SW 1271 (cell line): ENCODE results near the gene SPDYE1.
"Not testable (repeated sequence)": the region's sequence is repeated elsewhere in the genome, so short reads cannot be mapped to it uniquely, and the experiment has no call there.

ENCODE experiments used
- DNase-seq, 2 experiments: peaks; one replicate each; lab custom pipeline; 2025; lab: John Stamatoyannopoulos, UW

Gene SPDYE1, protein sequence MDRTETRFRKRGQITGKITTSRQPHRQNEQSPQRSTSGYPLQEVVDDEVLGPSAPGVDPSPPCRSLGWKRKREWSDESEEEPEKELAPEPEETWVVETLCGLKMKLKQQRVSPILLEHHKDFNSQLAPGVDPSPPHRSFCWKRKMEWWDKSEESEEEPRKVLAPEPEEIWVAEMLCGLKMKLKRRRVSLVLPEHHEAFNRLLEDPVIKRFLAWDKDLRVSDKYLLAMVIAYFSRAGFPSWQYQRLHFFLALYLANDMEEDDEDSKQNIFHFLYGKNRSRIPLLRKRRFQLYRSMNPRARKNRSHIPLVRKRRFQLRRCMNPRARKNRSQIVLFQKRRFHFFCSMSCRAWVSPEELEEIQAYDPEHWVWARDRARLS

DNA sequence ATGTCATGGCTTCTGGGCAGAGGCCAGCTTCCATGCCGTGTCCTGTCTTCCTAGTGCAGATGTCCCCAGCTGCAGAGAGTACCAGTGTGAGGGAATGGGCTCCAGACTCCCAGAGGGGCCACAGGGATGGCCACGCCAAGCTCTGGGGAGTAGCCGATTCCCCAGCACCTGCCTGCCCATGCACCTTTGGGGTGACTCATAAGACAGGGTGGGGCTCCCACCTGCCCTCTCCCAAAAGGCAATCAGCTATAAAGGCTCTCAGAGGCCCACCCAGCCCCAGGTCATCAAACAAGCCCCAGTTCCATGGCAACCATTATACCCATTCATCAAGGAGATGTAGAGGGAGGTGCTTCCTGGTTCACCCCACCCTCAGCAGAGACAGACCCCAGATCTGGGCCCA is at the start of gene SPDYE1:
TSS of gene SPDYE1 (plus strand) at position 366 of the 400 bp plus-strand sequence. CDS start 2,053 bp downstream, outside the sequence.
- not testable (repeated sequence) for DNase-seq

DNA sequence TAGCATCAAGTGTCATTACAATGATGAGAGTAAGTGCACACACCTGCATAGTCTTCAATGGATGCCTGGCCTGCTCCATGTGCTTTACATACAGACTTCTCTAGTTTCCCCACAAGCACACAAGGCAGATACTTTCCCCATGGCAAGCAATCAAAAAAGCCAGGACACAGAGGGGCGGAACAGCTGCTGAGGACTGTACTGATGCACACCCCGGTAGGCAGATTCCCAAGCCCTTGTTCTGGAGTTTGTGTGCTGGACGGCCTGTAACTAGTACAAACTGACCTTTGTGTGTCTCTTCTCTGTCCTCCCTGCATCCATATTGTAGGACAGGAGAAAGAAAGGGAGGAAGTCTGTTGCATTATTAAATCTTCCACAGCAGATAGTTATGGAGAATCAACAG is 45.7 kb upstream of the SPDYE1 start:
- DNase-seq = no peak

DNA sequence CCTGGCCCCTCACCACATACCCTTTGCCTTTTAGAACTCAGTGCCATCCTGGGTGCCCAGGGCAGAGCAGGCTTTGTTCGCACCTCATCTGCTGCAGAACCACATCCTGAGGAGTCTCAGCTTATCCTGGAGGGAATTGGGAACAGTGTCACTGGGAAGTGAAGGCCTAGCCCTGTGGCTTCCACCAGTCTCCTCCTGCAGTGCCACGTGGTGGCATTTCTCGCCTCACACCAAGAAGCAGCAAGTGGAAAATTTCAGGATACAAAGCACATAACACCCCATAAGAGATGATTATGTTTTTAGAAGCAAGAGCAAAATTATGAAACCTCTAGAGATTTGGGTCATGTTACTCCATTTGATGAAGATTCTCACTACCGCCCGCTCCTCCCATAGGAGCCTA is 44.6 kb upstream of the SPDYE1 start:
- no peak for DNase-seq

DNA sequence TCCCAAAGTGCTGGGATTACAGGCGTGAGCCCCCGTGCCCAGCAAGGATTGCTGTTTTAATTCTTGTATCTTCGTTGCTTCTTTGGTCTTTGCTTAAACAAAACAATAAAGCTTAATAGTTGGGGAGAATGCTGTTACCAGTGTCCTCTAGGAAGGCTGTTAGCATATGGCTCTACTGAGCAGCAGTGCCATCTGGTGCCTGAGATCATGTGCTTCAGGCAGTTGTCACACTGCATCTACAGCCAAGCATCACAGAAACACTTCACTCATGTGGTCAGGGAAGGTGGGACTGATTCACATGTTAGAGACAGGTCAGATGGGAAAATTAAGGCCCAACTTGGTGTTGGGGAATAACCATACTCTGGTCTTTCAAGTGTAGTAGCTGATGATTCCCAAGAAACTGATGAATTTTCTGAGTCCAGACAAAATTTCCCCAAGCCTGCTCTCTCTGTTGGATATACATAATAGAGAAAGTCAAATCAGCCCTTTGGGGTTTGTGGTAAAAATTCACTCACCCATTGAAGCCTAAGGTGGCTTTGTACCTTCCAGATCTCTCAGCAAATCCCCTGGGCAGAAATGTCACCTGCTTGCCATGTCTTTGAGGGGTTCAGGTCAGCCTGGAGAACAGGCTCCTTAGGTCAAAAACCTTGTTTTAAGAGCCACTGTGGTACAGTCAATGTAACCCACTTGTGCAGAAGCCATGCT is 43.0 kb upstream of the SPDYE1 start:
- DNase-seq = peak in 1 of 2 experiments; percentile 35

DNA sequence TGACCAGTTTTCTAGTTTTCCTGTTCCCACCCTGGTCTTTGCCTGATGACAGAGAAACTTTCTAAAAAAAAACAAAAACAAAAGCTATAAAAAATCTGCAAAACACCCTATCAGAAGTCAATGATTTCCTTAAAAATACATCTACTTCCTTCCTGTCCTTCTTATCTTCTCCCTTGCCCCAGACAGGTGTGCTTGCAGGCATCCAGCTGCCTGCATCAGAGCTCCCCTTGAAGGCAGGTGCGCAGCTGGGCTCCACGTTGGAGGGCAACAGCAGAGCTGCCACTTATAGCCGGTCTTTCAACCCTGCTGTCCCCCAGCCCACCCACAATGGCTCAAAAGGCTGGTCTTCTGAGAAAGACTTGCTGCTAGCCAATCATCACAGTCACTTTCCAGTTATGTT is 41.7 kb upstream of the SPDYE1 start:
- no peak for DNase-seq

DNA sequence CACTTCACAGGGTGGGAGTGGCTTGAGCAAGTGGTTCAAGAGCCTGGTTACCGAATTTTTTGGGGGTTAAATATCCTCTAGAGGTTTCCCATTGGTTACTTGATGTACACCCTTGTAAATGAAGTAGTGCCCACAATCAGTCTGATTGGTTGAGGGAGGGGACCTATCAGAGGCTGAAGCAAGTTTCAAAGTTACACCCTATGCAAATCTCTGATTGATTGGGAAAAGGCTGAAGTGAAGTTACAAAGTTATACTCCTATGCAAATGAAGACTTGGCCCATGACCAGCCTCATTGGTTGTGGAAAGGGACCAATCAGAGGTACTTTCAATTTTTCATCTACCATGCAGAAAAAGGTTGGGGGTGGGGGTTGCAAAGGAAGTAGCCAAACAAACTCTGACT is 36.8 kb upstream of the SPDYE1 start:
- no peak for DNase-seq

DNA sequence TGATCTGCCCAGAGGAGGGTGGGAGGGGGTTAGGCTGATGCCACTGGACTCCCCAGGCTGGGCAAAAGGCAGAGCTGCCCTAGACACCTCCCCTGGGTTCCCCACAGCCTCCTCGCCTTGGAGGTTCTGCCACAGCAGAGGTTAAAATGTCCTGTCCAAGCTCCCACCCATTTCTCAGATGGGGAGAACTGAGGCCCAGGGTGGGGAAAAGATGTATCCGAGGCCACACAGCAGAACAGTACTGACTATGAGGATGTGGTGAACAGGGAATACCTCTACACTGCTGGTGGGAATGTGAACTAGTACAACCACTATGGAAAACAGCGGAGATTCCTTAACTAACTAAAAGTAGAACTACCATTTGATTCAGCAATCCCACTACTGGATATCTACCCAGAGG is 31.3 kb upstream of the SPDYE1 start:
- not testable (repeated sequence) for DNase-seq

DNA sequence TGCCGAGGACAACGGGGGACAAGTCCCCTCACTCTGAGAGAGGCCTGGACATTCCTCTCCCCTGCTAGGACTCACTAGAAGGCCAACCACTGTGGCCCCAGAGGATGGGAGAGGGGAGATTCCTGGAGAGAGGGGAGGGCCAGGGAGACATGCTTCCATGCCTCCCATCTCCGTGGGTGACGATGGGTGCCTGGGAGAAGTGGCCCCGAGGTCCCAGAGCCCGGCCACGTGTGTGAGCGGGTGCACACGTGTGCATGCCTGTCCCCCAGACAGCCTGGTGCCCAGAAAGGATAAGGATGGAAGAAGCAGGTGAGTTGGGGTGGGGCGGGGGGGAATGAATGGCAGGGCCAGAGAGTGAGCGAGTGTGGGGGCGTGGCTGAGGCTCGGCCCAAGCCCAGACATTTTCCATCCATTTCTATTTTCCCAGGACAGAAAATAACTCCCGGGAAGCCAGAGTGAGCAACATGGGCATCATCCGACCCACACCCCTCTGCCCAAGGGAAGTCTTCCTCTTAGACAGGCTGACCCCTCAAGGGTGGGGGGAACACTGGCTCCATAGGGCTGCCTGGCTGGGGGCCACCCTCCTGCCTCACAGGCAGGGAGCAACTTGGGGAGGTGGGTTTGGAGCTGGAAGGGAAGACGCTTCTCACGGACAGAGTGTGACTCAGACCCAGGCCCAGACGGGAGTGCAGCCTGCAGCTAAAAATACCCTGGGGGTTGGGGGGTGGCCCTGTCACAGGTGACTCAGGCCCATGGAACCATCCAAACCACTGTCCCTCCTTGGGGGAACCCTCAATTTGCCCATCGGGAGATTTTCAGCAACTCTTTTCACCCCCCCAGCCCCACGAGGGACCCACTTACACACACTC is 29.3 kb upstream of the SPDYE1 start:
- DNase-seq = not testable (repeated sequence)

DNA sequence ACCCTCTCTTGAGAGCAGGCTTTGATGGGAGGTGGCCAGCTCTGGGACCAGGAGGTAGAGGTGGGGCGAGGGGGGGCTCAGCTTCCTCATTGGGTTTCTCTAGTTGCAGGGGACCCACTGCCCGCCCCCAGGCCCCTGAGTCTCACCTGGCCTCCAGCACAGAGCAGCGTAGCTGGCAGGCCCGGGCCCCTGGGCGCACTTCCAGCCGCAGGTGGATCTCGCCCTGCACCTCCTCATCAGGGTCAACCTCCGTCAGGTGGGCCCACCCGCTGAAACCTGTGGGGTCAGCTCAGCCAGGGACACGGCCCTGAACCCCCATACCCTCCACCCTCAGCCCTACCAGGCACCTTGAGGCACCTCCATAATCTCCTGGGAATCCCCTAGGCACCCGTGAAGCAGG is 28.1 kb upstream of the SPDYE1 start:
- DNase-seq = not testable (repeated sequence)

DNA sequence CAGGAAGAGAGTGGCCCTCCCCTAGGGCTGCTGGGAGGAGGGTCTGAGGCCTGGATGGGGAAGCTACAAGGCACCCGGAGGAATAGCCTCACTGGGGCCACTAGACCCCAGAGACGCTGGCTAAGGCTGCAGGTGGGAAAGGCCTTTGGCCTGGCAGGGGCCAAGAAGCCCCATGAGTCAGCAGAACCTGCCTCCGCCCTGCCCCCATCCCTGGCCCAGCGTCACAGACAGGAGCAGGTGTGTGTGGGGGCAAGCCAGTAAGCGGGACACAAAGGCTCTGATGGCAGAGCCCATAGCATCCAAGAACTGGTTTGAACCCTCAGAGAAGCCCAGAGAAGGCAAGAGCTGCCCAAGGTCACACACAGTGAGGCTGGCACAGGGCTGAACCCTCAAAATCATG is 27.0 kb upstream of the SPDYE1 start:
- DNase-seq = not testable (repeated sequence)

DNA sequence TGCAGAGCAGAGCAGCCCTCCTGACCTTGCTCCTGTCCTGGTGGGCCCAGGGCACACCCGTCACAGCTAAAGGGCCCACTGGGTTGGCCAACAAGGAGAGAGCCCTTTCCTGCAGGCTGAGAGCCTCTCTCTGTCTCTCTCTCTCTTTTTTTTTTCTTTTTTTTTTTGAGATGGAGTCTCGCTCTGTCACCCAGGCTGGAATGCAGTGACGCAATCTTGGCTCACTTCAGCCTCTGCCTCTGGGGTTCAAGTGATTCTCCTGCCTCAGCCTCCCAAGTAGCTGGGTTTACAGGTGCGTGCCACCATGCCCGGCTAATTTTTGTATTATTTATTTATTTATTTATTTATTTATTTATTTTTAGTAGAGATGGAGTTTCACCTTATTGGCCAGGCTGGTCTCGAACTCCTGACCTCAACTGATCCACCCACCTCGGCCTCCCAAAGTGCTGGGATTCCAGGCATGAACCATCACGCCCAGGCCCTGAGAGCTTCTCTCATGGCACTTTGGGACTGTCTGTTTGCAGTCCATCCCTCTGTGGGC is 23.6 kb upstream of the SPDYE1 start:
- not testable (repeated sequence) for DNase-seq

DNA sequence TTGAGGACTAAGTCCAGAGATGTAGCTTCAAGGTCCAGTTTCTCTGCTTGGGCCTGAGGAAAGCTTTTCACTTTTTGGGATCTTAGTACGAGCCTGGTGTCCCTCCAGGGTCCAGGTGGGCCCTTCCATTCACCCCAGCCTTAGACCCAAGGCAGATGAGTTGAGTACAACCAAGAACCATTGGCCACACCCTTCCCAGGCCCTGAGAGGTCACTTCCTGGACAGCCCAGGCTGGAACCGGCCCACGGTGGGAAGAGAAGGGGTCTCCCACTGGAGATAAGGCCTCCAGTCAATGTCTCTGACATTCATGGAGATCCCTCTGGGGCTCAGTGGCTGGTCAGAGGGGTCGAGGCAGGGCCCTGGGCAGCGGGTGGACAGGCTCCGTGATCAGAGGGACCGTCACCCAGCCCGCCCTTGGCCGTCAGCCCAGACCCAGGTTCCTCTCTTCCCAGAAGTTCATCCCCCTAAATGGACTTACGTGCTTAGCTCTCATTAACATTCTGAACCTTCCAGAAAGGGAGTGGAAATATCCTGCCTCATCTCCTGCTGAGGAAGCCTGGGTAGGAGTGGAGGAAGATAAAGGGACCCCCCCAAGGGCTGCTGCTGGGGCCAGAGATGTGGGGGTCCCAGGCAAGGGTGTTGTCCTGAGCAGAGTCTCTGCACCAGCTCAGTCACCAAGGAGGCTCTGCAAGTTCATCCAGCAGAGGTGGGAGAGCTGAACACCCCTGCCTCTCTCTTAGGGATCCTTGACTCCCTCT is 22.8 kb upstream of the SPDYE1 start:
- not testable (repeated sequence) for DNase-seq

DNA sequence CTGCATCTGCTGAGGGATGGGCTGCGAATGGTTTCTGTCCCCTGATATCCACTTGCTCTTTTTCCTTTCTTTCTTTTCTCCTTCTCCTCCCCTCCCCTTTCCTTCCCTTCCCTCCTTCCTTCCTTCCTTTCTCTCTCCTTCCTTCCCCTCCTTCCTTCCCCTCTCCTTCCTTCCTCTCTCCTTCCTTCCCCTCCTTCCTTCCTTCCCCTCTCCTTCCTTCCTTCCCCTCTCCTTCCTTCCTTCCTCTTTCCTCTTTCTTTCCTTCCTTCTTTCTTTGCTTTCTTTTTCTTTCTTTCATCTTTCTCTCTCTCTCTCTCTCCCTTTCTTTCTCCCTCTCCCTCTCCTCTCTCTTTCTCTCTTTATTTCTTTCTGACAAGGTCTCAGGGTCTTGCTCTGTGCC is 20.2 kb upstream of the SPDYE1 start:
- DNase-seq = no peak

DNA sequence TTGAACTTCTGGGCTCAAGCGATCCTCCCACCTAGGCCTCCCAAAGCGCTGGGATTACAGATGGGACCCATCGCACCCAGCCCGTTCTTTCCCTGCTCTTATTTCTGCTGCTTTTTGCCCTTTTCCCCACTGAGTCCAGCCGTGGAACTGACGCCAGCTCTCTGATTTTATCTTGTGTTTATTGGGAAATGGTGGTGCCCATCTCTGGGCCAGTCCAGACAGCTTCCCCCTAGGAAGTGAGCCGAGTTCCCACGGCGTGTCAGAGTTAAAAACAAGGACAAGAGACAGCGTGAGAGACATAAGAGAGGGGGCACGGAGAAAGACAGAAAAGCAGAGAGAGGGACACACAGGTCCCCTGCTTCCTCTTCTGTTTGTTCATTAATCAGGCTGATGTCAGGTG is 19.6 kb upstream of the SPDYE1 start:
- not testable (repeated sequence) for DNase-seq

DNA sequence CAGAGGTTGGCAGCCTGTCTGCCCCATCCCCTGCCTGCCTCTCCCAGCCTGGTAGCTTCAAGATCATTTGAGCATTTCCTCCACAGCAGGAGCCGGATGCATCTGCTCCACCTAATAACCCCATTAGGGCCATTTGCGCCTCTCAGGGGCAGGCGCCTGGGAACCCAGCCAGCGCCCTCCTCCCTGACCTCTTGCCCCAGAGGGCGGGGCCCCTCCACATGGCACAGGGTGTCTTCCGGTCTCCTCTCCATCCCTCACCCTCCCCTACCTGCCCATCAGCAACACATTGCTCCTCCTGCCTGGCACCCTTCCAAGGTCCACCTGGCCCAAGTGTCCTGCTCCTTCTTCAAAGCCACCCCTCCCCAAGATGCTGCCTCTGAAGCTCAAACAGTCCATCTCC is 14.8 kb upstream of the SPDYE1 start:
- DNase-seq = not testable (repeated sequence)

DNA sequence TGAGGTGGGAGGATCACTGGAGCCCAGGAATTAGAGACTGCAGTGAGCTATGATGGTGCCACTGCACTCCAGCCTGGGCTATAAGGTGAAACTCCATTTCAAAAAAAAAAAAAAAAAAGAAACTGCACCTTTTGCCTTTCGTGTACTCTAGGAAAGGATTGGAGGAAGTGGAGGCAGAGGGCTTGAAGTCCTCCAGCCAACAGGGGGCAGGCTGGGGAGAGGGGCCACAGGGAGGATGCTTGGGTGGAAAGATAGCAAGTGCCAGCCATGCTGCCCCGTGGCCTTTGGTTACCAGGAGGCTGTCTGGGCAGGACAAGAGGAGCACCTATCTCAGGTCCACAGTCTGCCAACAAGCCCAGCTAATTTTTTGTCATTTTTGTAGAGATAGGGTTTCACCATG is 14.0 kb upstream of the SPDYE1 start:
- DNase-seq = not testable (repeated sequence)

DNA sequence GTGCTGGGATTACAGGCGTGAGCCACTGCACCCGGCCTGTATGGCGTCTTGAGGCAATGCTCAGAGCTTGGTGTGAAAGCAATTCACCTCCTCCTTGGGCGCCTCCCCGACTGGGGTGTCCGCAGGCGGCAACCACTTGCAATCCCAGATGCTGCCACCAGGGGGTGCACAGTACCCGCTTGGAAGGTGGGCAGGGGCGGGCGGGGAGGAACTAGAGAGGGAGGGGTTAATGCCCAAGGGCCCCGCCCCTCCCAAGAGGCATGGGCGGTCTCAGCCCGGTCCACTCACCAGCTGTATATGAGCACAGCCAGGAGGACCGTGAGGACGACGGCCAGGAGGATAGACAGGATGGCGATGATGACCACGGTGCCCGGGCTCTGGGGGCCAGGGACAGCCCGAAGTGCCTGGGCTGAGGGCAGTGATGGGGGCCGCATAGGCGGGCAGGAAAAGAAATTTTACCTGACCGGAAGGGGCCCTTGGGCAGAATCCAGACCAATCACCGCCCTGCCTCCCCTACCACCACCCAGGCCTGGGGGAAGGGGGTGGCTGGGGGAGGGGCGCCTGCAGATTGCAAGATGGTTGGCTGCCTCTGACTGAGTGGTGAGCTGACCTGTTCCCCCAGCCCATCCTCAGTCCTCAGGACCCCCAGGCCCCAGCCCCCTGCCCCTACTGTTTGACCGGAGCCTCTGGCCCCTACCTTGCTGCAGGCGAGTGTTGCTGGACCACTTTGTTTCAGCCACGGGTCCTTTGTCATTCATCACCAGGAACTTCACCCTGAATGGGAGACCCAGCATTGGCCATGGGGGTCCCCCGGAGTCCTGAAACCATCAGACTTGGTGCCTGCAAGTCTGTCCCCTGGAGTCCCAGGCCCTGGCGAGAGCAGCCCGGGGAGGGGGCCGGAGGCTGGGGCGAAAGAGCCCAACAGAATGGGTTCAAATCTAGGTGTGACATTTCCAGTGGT is 11.5 kb upstream of the SPDYE1 start:
- DNase-seq = not testable (repeated sequence)

DNA sequence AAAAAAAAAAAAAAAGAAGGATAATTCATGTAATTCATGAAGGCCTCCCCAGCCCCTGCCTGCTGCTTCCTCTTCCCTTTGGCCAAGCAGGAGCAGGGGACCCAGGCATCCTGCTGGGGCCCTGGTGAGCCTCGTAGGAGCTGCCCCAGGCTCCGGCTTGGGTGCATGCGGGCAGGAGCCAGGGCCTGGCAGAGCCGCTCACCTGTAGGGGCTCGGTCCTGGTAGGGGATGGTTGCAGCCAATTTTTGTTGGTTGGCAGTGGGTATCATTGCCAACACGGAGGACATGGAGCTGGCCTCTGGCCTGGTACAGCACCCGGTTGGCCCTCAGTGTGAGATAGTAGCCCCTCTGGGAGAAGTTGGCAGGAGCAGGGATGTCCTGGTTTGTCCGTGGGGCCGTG is 10.2 kb upstream of the SPDYE1 start:
- not testable (repeated sequence) for DNase-seq

DNA sequence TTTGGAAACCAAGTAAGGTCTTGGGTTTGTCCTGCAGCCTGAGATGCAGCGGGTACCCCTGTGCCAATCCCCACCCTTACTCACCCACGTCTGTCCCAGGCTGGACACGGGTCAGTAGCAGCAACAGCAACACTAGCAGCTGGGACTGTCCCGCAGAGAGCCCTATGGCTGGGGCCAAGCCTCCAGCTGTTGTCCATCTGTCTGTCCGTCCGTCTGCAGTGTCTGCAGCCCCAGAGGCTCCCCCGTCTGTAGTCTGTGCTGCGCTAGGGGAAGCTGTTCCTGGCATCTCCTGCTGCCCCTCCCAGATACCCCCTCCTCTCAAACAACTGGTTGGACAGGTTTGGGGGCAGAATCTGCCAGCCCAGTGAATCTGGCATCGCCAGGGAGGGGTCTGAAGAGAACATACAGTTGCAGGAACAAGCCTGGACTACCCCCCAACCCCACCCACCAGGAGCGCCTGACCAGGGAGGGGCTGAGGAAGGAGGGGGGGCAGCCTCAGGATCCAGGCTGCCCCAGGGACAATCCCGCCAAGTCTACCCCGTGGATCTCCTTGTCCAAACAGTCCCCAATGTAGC is 7.6 kb upstream of the SPDYE1 start:
- DNase-seq = not testable (repeated sequence)

DNA sequence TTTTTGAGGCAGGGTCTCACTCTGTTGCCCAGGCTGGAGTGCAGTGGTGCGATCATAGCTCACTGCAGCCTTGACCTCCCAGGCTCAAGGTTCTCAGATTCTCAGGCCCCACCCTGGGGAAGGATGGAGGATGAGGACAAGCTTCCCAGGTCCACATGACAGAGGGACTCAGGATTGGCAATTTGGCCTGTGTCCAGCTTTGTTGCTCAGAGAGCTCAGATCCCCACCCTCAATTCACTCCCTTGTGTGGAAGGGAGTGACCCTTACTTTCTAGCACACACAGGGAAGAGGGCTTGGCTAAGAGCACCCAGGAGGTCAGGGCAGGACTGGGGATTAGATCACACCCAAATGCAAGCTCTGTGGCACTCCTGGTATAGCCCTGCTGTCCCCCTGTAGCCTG is 6.9 kb upstream of the SPDYE1 start:
- not testable (repeated sequence) for DNase-seq
